Common myeloid progenitor, CD34-positive (primary cell): ENCODE measurements around the gene LYPD6.
"Not testable (repeated sequence)": the region's sequence is repeated elsewhere in the genome, so short reads cannot be mapped to it uniquely, and the experiment has no call there.

Experiments
- CTCF ChIA-PET: fragments of 350-600 bp; sonication (Branson Sonifier 250); formaldehyde crosslinking; loops from one replicate; lab custom pipeline; 2021; ENCODE audit warnings: antibody characterized with exemption; lab: Charles Lee
- POLR2A ChIA-PET: fragments of 350-600 bp; sonication (Branson Sonifier 250); formaldehyde crosslinking; loops from one replicate; lab custom pipeline; 2021; ENCODE audit warnings: antibody characterized with exemption; lab: Charles Lee
- DNase-seq, 3 donors: peaks; one replicate each; pipeline versions ENCODE4 v3.0.0 to v3.0.0-alpha.2; 2013
- H3K27ac ChIP-seq, 2 experiments: 1 replicate in 1 of 2; 2 replicates in 1 of 2; pipeline ENCODE4 v1.7.0; 2013; ENCODE audit warnings: inconsistent platforms in 2 of 2, low read length in 2 of 2, mild to moderate bottlenecking in 2 of 2, low read depth in 1 of 2, moderate library complexity in 1 of 2; ENCODE audit not compliant: severe bottlenecking in 2 of 2, insufficient read depth in 1 of 2, poor library complexity in 1 of 2
- H3K27me3 ChIP-seq, 5 experiments: replicated peaks in 2 of 5; 1 replicate in 3 of 5; 2 replicates in 2 of 5; pipeline versions ENCODE4 v1.6.1 to v1.7.0; 2013; ENCODE audit warnings: low read length in 4 of 5, mild to moderate bottlenecking in 2 of 5, moderate library complexity in 2 of 5, inconsistent platforms in 1 of 5; ENCODE audit not compliant: insufficient read depth in 5 of 5, control insufficient read depth in 4 of 5
- H3K36me3 ChIP-seq, 4 experiments: 1 replicate in 2 of 4; 2 replicates in 2 of 4; pipeline versions ENCODE4 v1.6.1 to v1.7.0; 2013; ENCODE audit warnings: low read length in 3 of 4, control low read depth in 1 of 4, mild to moderate bottlenecking in 1 of 4; ENCODE audit not compliant: control insufficient read depth in 4 of 4, insufficient read depth in 4 of 4
- H3K4me1 ChIP-seq, 4 experiments: 1 replicate in 3 of 4; 2 replicates in 1 of 4; pipeline versions ENCODE4 v1.6.1 to v1.7.1; 2013; ENCODE audit warnings: low read length in 3 of 4, mild to moderate bottlenecking in 3 of 4, control low read depth in 1 of 4, inconsistent platforms in 1 of 4, moderate library complexity in 1 of 4; ENCODE audit not compliant: control insufficient read depth in 4 of 4, insufficient read depth in 4 of 4; ENCODE audit errors: control extremely low read depth in 1 of 4
- H3K4me3 ChIP-seq, 7 experiments: 1 replicate in 4 of 7; 2 replicates in 3 of 7; pipeline versions ENCODE4 v1.5.1 to v1.7.0; 2013; ENCODE audit warnings: mild to moderate bottlenecking in 7 of 7, low read length in 6 of 7, moderate library complexity in 6 of 7, inconsistent platforms in 2 of 7, low read depth in 2 of 7, control low read depth in 1 of 7; ENCODE audit not compliant: insufficient read depth in 4 of 7, control insufficient read depth in 1 of 7; ENCODE audit errors: extremely low read depth in 1 of 7
- H3K9me3 ChIP-seq, 5 experiments: 1 replicate in 4 of 5; 2 replicates in 1 of 5; pipeline versions ENCODE4 v1.6.1 to v1.7.1; 2013; ENCODE audit warnings: low read length in 4 of 5, mild to moderate bottlenecking in 2 of 5, inconsistent platforms in 1 of 5, low read depth in 1 of 5, moderate library complexity in 1 of 5; ENCODE audit not compliant: control insufficient read depth in 4 of 5, insufficient read depth in 2 of 5; ENCODE audit errors: control extremely low read depth in 1 of 5
- WGBS: methylation state at CpG from one replicate; pipeline ENCODE4 v1.1.5; 2013; ENCODE audit not compliant: insufficient coverage; 5-methylcytosine and 5-hydroxymethylcytosine counted together

LYPD6 gene

DNA sequence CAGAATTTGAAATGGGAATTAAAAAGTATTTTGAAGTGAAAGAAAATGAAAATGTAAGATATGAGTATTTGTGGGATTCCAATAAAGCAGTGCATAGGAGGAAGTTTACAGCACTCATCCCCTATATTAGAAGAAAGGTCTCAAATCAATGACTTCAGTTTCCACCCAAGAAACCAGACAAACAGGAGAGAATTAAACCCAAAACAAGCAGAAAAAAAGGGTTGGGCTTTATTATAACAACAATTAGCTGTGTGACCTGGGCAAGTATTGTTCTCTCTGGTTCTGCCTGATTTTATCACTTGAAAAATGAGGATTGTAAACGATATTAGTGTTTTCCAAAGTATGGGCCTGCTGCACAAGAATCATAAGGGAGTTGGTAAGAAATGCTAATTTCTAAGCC lies 18.3 kb upstream of the LYPD6 start:
- no CpG with 5 or more reads among the region's 1 CpG for WGBS
- Histone ChIP-seq H3K27me3 (peaks cover 0 to 8% (median 3%) of the 10 kb centered on the region in 5 experiments), H3K4me3 (no peak overlapping the region), H3K9me3 (no peaks in the 10 kb centered on the region), H3K4me1 (peaks cover 0 to 3% (median 0%) of the 10 kb centered on the region in 4 experiments), H3K27ac (no peak overlapping the region), H3K36me3 (no peaks in the 10 kb centered on the region)
- ChIA-PET CTCF (interaction anchor here (0.8 to 7.1 kb wide), 6 partner anchors 9 to 299 kb away, joined by 3 to 55 read pairs (median 3); no protein-coding TSS in a partner anchor), POLR2A (no interaction called here)
- no peak for DNase-seq

DNA sequence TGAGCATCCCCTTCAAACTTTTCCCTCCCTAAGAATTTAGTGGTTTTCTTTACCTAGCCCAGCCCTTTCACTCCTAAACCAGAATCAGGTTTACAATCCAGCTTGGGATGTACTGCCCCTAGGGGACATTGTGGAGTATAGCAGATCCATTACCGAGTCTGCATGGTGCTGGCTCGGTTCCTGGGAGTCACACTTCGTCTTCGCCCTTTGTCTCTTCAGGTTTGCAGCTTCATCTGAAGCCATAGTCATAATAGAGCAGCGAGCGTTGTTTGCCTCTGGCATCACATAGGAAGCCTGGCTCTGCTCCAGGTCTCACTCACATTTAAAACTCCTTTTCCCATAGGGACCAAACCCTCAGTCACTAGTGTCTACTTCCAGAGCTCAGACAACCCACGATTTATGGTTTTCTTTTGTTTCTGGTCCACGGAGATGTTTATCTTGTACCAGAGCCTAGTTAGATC lies 16.8 kb upstream of the LYPD6 start:
- 4% methylated on average over 8 of the region's 8 CpGs for WGBS
- H3K4me1 ChIP-seq: peaks cover 0 to 3% (median 0%) of the 10 kb centered on the region in 4 experiments
- peaks cover 0 to 5% (median 3%) of the 10 kb centered on the region in 5 experiments for H3K27me3 ChIP-seq
- ChIA-PET CTCF (interaction anchor here (0.7 to 7.1 kb wide), 5 partner anchors 10 to 296 kb away, joined by 3 to 55 read pairs (median 4); partner anchors contain the start of gene LYPD6B), POLR2A (no interaction called here)
- no peaks in the 10 kb centered on the region for H3K9me3 ChIP-seq
- H3K36me3 ChIP-seq: no peaks in the 10 kb centered on the region
- H3K4me3 ChIP-seq: peak overlapping the region in 1 of 7 experiments; percentile 4
- peak; percentile 32 to 62 (median 54) for DNase-seq
- no peak overlapping the region for H3K27ac ChIP-seq

DNA sequence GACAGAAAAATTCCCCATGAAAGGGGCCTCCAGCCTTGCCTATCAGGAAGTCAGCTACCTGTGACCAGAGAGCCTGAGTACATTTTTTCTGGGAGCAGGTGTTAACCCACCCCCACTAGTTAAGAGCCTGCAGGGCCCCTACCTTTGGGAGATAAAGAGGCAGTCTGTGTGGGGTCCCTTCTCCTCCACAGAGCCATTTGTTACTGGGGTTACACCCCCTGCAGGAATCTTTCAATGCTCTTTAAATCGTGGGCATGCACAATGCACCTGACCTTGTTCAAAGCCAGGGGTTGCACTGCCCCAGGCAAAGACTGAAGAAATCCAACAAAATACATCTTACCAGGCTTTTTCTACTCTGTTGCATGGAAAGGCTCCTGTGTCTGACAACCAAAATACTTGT lies 15.7 kb upstream of the LYPD6 start:
- Histone ChIP-seq H3K9me3 (no peaks in the 10 kb centered on the region), H3K27me3 (peaks cover 0 to 5% (median 2%) of the 10 kb centered on the region in 5 experiments), H3K27ac (no peak overlapping the region), H3K36me3 (no peaks in the 10 kb centered on the region), H3K4me3 (no peak overlapping the region), H3K4me1 (peaks cover 0 to 3% (median 0%) of the 10 kb centered on the region in 4 experiments)
- ChIA-PET POLR2A (no interaction called here), CTCF (interaction anchor here (1.3 to 7.1 kb wide), 2 partner anchors 276 to 298 kb away, joined by 4 to 55 read pairs; partner anchors contain the start of gene LYPD6B)
- WGBS: 78% methylated on average over 1 of the region's 1 CpG
- no peak for DNase-seq

DNA sequence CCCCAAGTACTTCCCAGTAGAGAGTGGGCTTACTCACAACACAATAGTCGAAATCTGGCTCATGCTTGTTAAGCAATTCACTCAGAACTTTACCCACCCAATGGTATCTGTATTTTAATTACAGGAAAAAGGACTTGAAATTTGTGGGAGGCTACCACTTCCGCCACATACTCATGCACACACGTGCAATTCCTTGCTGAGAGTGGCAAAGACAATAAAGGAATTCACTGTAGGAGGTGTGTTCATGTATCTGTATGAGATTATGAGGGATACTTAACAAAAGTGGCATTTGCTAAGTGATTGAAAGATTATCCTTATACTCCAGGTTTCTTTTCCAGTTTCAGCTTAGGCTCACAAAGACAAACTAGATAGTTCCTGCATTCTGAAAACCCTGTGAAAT lies 14.9 kb upstream of the LYPD6 start:
- Histone ChIP-seq H3K4me1 (peaks cover 0 to 3% (median 0%) of the 10 kb centered on the region in 4 experiments), H3K36me3 (no peaks in the 10 kb centered on the region), H3K9me3 (peaks cover 0 to 2% (median 0%) of the 10 kb centered on the region in 5 experiments), H3K27me3 (peaks cover 0 to 7% (median 5%) of the 10 kb centered on the region in 5 experiments), H3K4me3 (no peak overlapping the region), H3K27ac (no peak overlapping the region)
- WGBS: 60% methylated on average over 1 of the region's 3 CpGs
- ChIA-PET POLR2A (no interaction called here), CTCF (interaction anchor here (0.9 kb wide), 2 partner anchors 136 to 298 kb away, joined by 3 to 4 read pairs; no protein-coding TSS in a partner anchor)
- no peak for DNase-seq

DNA sequence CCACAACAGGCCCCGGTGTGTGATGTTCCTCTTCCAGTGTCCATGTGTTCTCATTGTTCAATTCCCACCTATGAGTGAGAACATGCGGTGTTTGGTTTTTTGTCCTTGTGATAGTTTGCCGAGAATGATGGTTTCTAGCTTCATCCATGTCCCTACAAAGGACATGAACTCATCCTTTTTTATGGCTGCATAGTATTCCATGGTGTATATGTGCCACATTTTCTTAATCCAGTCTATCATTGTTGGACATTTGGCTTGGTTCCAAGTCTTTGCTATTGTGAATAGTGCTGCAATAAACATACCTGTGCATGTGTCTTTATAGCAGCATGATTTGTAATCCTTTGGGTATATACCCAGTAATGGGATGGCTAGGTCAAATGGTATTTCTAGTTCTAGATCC lies 11.8 kb upstream of the LYPD6 start:
- H3K4me3 ChIP-seq, H3K27ac ChIP-seq, H3K4me1 ChIP-seq, CTCF ChIA-PET, POLR2A ChIA-PET, DNase-seq, H3K9me3 ChIP-seq, H3K36me3 ChIP-seq: not testable (repeated sequence)
- H3K27me3 ChIP-seq: peaks cover 0 to 21% (median 8%) of the 10 kb centered on the region in 5 experiments
- no CpG with 5 or more reads among the region's 3 CpGs for WGBS

DNA sequence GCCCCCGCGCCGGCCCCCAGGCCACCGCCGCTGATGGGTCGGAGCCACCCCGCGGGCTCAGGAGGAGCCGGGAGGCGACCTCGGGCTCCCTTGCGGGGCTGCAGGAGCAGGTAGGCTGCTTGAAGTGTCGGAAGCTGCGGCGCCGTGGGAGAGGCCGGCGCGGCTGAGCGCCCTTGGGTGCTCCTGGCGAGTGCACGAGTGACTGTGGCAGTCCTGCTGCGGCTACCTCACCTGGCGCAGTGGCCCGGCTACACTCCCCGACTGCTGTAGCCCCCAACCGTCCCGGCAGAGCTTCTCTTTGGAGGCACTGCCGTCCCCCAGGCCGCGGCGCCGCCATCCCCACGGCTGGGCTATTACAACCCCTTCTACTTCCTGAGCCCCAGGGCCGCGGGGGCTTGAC lies 10.0 kb upstream of the LYPD6 start:
- Histone ChIP-seq H3K27me3 (peaks cover 0 to 19% (median 8%) of the 10 kb centered on the region in 5 experiments), H3K27ac (no peak overlapping the region), H3K4me3 (no peak overlapping the region), H3K4me1 (no peaks in the 10 kb centered on the region), H3K36me3 (no peaks in the 10 kb centered on the region), H3K9me3 (peaks cover 0 to 3% (median 0%) of the 10 kb centered on the region in 5 experiments)
- ChIA-PET POLR2A (no interaction called here), CTCF (no interaction called here)
- DNase-seq: no peak
- WGBS: 58% methylated on average over 31 of the region's 36 CpGs

DNA sequence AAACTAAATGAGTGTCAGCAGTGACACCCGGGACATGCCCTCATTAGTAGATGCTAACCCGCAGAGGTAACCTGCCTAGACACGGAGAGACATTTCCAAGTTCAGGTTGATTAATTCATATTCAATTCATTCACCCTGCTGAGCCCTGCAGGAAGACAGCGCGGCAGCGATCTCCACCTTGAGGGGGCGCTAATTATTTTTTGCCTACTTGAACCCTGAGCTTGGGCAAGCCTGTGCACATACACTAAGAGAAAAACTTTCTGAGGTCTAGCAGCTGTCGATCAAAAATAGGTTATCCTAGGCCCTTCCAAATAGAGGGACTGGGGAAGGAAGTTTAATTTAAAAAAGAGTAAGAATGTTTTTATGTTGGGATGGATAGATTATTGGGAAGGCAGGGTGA lies 1.3 kb upstream of the LYPD6 start:
- H3K36me3 ChIP-seq: no peaks in the 10 kb centered on the region
- H3K4me1 ChIP-seq: peaks cover 0 to 16% (median 15%) of the 10 kb centered on the region in 4 experiments
- ChIA-PET POLR2A (no interaction called here), CTCF (no interaction called here)
- peak overlapping the region in 5 of 7 experiments; percentile 2 to 88 (median 75) for H3K4me3 ChIP-seq
- peak; percentile 16 to 48 (median 47) for DNase-seq
- H3K27me3 ChIP-seq: peaks cover 18 to 41% (median 25%) of the 10 kb centered on the region in 5 experiments
- WGBS: 25% methylated on average over 6 of the region's 8 CpGs
- H3K9me3 ChIP-seq: peaks cover 0 to 3% (median 0%) of the 10 kb centered on the region in 5 experiments
- no peak overlapping the region for H3K27ac ChIP-seq
